GM18870 (cell line): ENCODE data around the gene VPREB3.

Experiments used
- ATAC-seq: cut with Tn5 transposase; IDR thresholded peaks from one replicate; pipeline ENCODE4 v1.9.1; 2021; ENCODE audit warnings: moderate library complexity; ENCODE audit not compliant: unreplicated experiment

The VPREB3 gene

GRCh38 chr22:23767673-23768548 is 13.7 kb upstream of the VPREB3 start, which contains the start of gene CHCHD10:
Gene CHCHD10, minus strand, starts transcription at chr22:23767972. Its CDS starts 98 bp downstream, at chr22:23767874.
- ATAC-seq, result no peak

- no peak for ATAC-seq
Measured at GRCh38 chr22:23767303-23767672, 13.1 kb upstream of the VPREB3 start.

- ATAC-seq, result no peak
Measured at GRCh38 chr22:23764899-23765881, 11.0 kb upstream of the VPREB3 start.

GRCh38 chr22:23763954-23764353 is 9.7 kb upstream of the VPREB3 start:
- ATAC-seq, result no peak

GRCh38 chr22:23763579-23763945 is 9.3 kb upstream of the VPREB3 start:
- no peak for ATAC-seq

GRCh38 chr22:23762842-23763578 is 8.8 kb upstream of the VPREB3 start, which contains the start of gene C22orf15:
Gene C22orf15, plus strand, starts transcription at chr22:23762990. Its CDS starts 317 bp downstream, at chr22:23763307.
- ATAC-seq, result no peak

- no peak for ATAC-seq
Measured at GRCh38 chr22:23760056-23760455, 5.8 kb upstream of the VPREB3 start.

GRCh38 chr22:23759566-23759965 is 5.3 kb upstream of the VPREB3 start:
- ATAC-seq, result no peak

- no peak for ATAC-seq
Measured at GRCh38 chr22:23756891-23757290, 2.7 kb upstream of the VPREB3 start.

GRCh38 chr22:23755711-23756110 is 1.5 kb upstream of the VPREB3 start:
- no peak for ATAC-seq

- no peak for ATAC-seq
Measured at GRCh38 chr22:23754980-23755636, 883 bp upstream of the VPREB3 start.

- no peak for ATAC-seq
Measured at GRCh38 chr22:23753385-23753784, 840 bp downstream of the VPREB3 start.

GRCh38 chr22:23752750-23753149 is 1.5 kb downstream of the VPREB3 start:
- no peak for ATAC-seq

GRCh38 chr22:23752090-23752691 is 2.0 kb downstream of the VPREB3 start:
- ATAC-seq, result no peak

GRCh38 chr22:23751441-23751996 is 2.7 kb downstream of the VPREB3 start:
- no peak for ATAC-seq

GRCh38 chr22:23750714-23751440 is 3.3 kb downstream of the VPREB3 start, which contains the start of gene ZNF70:
Gene ZNF70, minus strand, starts transcription at chr22:23751112. Its CDS starts 5,972 bp downstream, at chr22:23745140.
- ATAC-seq, result no peak

GRCh38 chr22:23750367-23750713 is 3.9 kb downstream of the VPREB3 start:
- no peak for ATAC-seq

- ATAC-seq, result no peak
Measured at GRCh38 chr22:23749841-23750301, 4.4 kb downstream of the VPREB3 start.

GRCh38 chr22:23745791-23746190 is 8.4 kb downstream of the VPREB3 start:
- no peak for ATAC-seq
